Esophagus squamous epithelium (tissue), 5 donors: Measurements from ENCODE around the gene RGS13. TPM values are rescaled to one million over a fixed set of nuclear protein-coding genes. Genes with fewer than 3 reads are reported as not detected.

Experiments
- DNase-seq: peaks from one replicate; lab custom pipeline; 2025; lab: John Stamatoyannopoulos, UW
- H3K27ac ChIP-seq, 4 donors: fragments of 200-600 bp; sonication (generic); one replicate each; pipeline ENCODE4 v1.5.1; 2016 to 2019; ENCODE audit warnings: mild to moderate bottlenecking in 1 of 4
- H3K27me3 ChIP-seq, 4 donors: fragments of 200-600 bp; sonication (generic); 1 replicate in 3 of 4; 2 replicates in 1 of 4; pipeline versions ENCODE4 v1.5.1 to v1.6.0; 2017 to 2021; ENCODE audit warnings: antibody characterized with exemption in 1 of 4
- H3K36me3 ChIP-seq, 3 donors: fragments of 200-600 bp; sonication (generic); one replicate each; pipeline ENCODE4 v1.5.1; 2016 to 2019
- H3K4me1 ChIP-seq, 3 donors: fragments of 200-600 bp; sonication (generic); one replicate each; pipeline ENCODE4 v1.5.1; 2017 to 2019
- H3K4me3 ChIP-seq, 4 donors: fragments of 200-600 bp; sonication (generic); 1 replicate in 3 of 4; 2 replicates in 1 of 4; pipeline ENCODE4 v1.5.1; 2016 to 2019; ENCODE audit warnings: mild to moderate bottlenecking in 2 of 4, moderate library complexity in 1 of 4
- H3K9me3 ChIP-seq, 3 donors: fragments of 200-600 bp; sonication (generic); one replicate each; pipeline ENCODE4 v1.5.1; 2016 to 2019
- CTCF ChIP-seq, 6 experiments: fragments of 450-650 bp in 4 of 6; fragments of 200-600 bp in 2 of 6; sonication (generic) in 2 of 6; IDR thresholded peaks; one replicate each; pipeline ENCODE4 v1.5.1; 2016 to 2019; ENCODE audit warnings: antibody characterized with exemption in 6 of 6, mild to moderate bottlenecking in 4 of 6, moderate library complexity in 4 of 6
- POLR2A ChIP-seq, 4 donors: fragments of 450-650 bp; IDR thresholded peaks; one replicate each; pipeline ENCODE4 v1.6.1; 2017; ENCODE audit warnings: antibody characterized with exemption in 4 of 4, mild to moderate bottlenecking in 4 of 4, moderate library complexity in 3 of 4
- WGBS, 2 donors: methylation state at CpG; one replicate each; pipeline ENCODE4 v1.1.5; 2018; 5-methylcytosine and 5-hydroxymethylcytosine counted together
- intact Hi-C: fragments of 100-400 bp; cut with DNase I; formaldehyde crosslinking; loops from one replicate; pipeline ENCODE4 v1.15.0; 2022
- total RNA-seq, 4 donors: library from RNA; depleted of rRNA; stranded (reverse); fragments of >200 nt; gene quantifications; one replicate each; pipeline ENCODE4 v1.1.0, GENCODE V29; 2016
- donor health status: DM: yes; HTN: yes; CAD: no.

RGS13 gene
- total RNA-seq, 4 donors from 2014 or later = 0.06 to 2.9 TPM; not detected in 2

GRCh38 chr1:192691041-192691440 is 55.1 kb downstream of the RGS13 start:
- WGBS, 2 donors = 45 to 50% methylated on average over 1 of the region's 1 CpG
- Histone ChIP-seq H3K4me3 (no peak overlapping the region), H3K27me3 (no peaks in the 10 kb centered on the region), H3K27ac (no peak overlapping the region), H3K9me3 (no peaks in the 10 kb centered on the region), H3K36me3 (no peaks in the 10 kb centered on the region), H3K4me1 (no peaks in the 10 kb centered on the region)
- intact Hi-C loops = no loop called here
- TF ChIP-seq POLR2A (IDR thresholded peaks at IDR 0.05) (no peak), CTCF (IDR thresholded peaks at IDR 0.05) (no peak)
- DNase-seq = no peak

GRCh38 chr1:192696082-192696481 is 60.1 kb downstream of the RGS13 start:
- Histone ChIP-seq H3K27me3 (no peaks in the 10 kb centered on the region), H3K36me3 (no peaks in the 10 kb centered on the region), H3K4me1 (no peaks in the 10 kb centered on the region), H3K9me3 (no peaks in the 10 kb centered on the region), H3K4me3 (no peak overlapping the region), H3K27ac (no peak overlapping the region)
- TF ChIP-seq POLR2A (IDR thresholded peaks at IDR 0.05) = no peak
- TF ChIP-seq CTCF (IDR thresholded peaks at IDR 0.05) = no peak
- DNase-seq = no peak
- intact Hi-C loops = no loop called here
- 79 to 86% methylated on average over 2 of the region's 2 CpGs for WGBS, 2 donors

- H3K27me3 ChIP-seq = no peaks in the 10 kb centered on the region
- TF ChIP-seq POLR2A (IDR thresholded peaks at IDR 0.05) (no peak), CTCF (IDR thresholded peaks at IDR 0.05) (no peak)
- no peaks in the 10 kb centered on the region for H3K4me1 ChIP-seq
- DNase-seq = no peak
- H3K4me3 ChIP-seq = no peak overlapping the region
- H3K9me3 ChIP-seq = no peaks in the 10 kb centered on the region
- intact Hi-C loops = no loop called here
- 77 to 80% methylated on average over 2 of the region's 2 CpGs for WGBS, 2 donors
- H3K36me3 ChIP-seq = no peaks in the 10 kb centered on the region
- no peak overlapping the region for H3K27ac ChIP-seq
Measured at GRCh38 chr1:192697771-192698170, 61.8 kb downstream of the RGS13 start.

- H3K36me3 ChIP-seq = no peaks in the 10 kb centered on the region
- H3K27me3 ChIP-seq = no peaks in the 10 kb centered on the region
- H3K27ac ChIP-seq = no peak overlapping the region
- DNase-seq = no peak
- H3K4me3 ChIP-seq = no peak overlapping the region
- no peaks in the 10 kb centered on the region for H3K4me1 ChIP-seq
- intact Hi-C loops = no loop called here
- no peaks in the 10 kb centered on the region for H3K9me3 ChIP-seq
- TF ChIP-seq CTCF (IDR thresholded peaks at IDR 0.05) (no peak), POLR2A (IDR thresholded peaks at IDR 0.05) (no peak)
- 89 to 91% methylated on average over 11 of the region's 11 CpGs for WGBS, 2 donors
Measured at GRCh38 chr1:192698731-192699130, 62.8 kb downstream of the RGS13 start.

GRCh38 chr1:192700834-192701271 is 64.9 kb downstream of the RGS13 start:
- H3K27ac ChIP-seq = no peak overlapping the region
- TF ChIP-seq POLR2A (IDR thresholded peaks at IDR 0.05) (no peak), CTCF (IDR thresholded peaks at IDR 0.05) (no peak)
- H3K4me1 ChIP-seq = no peaks in the 10 kb centered on the region
- no peak for DNase-seq
- intact Hi-C loops = no loop called here
- no peaks in the 10 kb centered on the region for H3K9me3 ChIP-seq
- no peaks in the 10 kb centered on the region for H3K36me3 ChIP-seq
- no peak overlapping the region for H3K4me3 ChIP-seq
- no peaks in the 10 kb centered on the region for H3K27me3 ChIP-seq
